ENCODE results near the gene PPHLN1. TPM values are rescaled to one million over a fixed set of nuclear protein-coding genes. Genes with fewer than 3 reads are reported as not detected.

Gene PPHLN1
- total RNA-seq, 4 donors from 2014 or later = 42.0 to 74.3 (median 48.9) TPM

- no peaks in the 10 kb centered on the region for H3K9me3 ChIP-seq
- no peak for DNase-seq (ENCODE audit: low spot score in 2 of 2)
- TF ChIP-seq, protein P1, sequence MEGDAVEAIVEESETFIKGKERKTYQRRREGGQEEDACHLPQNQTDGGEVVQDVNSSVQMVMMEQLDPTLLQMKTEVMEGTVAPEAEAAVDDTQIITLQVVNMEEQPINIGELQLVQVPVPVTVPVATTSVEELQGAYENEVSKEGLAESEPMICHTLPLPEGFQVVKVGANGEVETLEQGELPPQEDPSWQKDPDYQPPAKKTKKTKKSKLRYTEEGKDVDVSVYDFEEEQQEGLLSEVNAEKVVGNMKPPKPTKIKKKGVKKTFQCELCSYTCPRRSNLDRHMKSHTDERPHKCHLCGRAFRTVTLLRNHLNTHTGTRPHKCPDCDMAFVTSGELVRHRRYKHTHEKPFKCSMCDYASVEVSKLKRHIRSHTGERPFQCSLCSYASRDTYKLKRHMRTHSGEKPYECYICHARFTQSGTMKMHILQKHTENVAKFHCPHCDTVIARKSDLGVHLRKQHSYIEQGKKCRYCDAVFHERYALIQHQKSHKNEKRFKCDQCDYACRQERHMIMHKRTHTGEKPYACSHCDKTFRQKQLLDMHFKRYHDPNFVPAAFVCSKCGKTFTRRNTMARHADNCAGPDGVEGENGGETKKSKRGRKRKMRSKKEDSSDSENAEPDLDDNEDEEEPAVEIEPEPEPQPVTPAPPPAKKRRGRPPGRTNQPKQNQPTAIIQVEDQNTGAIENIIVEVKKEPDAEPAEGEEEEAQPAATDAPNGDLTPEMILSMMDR (IDR thresholded peaks at IDR 0.05) = no peak
- TF ChIP-seq POLR2AphosphoS5 (IDR thresholded peaks at IDR 0.05) = no peak
- TF ChIP-seq POLR2A (IDR thresholded peaks at IDR 0.05) = no peak
- no peak for TF ChIP-seq EP300 (IDR thresholded peaks at IDR 0.05)
- H3K27me3 ChIP-seq = no peaks in the 10 kb centered on the region
- H3K27ac ChIP-seq = no peak overlapping the region
- no peaks in the 10 kb centered on the region for H3K4me1 ChIP-seq
- H3K36me3 ChIP-seq = no peaks in the 10 kb centered on the region
- 94% methylated on average over 4 of the region's 4 CpGs for WGBS
- H3K4me3 ChIP-seq = no peak overlapping the region
Measured at GRCh38 chr12:42298887-42299286, 27.1 kb upstream of the PPHLN1 start.

DNA sequence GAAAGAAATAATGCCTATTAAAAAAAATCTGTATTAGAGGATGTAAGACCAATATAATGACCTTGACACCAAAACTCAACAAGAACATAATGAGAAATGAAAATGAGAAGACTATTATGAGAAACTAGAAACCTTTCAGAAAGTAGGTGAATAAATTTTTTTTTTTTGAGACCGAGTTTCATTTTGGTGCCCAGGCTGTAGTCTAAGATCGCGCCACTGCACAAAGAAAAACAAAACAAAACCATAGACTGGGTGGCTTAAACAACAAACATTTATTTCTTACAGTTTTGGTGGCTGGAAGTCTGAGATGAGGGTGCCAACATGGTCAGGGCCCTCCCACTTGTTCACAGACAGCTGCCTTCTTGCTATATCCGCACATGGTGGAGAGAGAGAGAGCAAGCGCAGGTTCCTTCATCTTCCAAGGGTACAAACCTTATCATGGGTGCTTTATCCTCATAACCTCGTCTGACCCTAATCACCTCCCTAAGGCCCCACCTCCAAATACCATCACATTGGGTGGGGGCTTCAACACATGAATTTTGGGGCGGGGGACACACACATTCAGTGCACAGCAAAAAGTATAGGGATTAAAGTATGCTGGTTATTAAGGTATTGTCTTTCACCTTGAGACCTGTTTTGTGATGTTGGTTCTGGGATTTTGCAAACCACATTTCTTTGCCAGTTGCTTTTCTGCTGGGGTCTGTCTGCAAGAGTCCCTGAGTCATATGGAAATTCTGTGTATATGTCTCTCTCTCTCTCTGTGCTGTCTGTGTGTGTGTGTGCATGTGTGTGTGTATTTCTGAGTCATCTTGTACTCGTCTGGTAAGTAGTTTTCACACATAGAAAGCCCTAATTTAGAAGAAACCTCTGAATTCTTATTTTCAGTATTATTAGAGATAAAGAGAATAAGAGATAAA lies 26.3 kb upstream of the PPHLN1 start:
- Histone ChIP-seq H3K36me3 (no peaks in the 10 kb centered on the region), H3K27me3 (no peaks in the 10 kb centered on the region), H3K4me1 (no peaks in the 10 kb centered on the region), H3K9me3 (no peaks in the 10 kb centered on the region), H3K27ac (no peak overlapping the region), H3K4me3 (no peak overlapping the region)
- DNase-seq (ENCODE audit: low spot score in 2 of 2) = no peak
- TF ChIP-seq POLR2A (IDR thresholded peaks at IDR 0.05) (no peak), POLR2AphosphoS5 (IDR thresholded peaks at IDR 0.05) (no peak), EP300 (IDR thresholded peaks at IDR 0.05) (no peak)
- TF ChIP-seq, protein P1 (IDR thresholded peaks at IDR 0.05) = no peak
- 79% methylated on average over 8 of the region's 8 CpGs for WGBS

DNA sequence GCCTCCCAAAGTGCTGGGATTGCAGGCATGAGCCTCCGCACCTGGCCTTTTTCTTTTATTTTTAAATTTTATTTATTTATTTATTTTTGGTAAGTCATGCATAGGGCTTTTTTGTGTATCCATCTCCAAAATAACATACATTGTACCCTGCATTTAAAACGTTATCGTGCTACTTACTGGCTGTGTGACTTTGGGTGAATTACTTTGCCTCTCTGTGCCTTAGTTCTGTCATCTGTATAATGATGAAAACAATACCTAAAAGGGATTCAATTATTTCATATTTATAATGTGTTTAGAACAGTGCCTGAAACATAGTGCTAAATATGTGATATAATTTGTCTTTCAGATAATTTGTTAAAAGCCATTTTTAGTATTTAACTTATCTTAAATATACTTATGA lies 19.7 kb upstream of the PPHLN1 start:
- H3K27me3 ChIP-seq = no peaks in the 10 kb centered on the region
- TF ChIP-seq POLR2AphosphoS5 (IDR thresholded peaks at IDR 0.05) (no peak), POLR2A (IDR thresholded peaks at IDR 0.05) (no peak), EP300 (IDR thresholded peaks at IDR 0.05) (no peak)
- TF ChIP-seq, protein P1 (IDR thresholded peaks at IDR 0.05) = no peak
- H3K36me3 ChIP-seq = peaks cover 9% of the 10 kb centered on the region
- DNase-seq (ENCODE audit: low spot score in 2 of 2) = no peak
- H3K4me3 ChIP-seq = no peak overlapping the region
- no peaks in the 10 kb centered on the region for H3K4me1 ChIP-seq
- 97% methylated on average over 3 of the region's 3 CpGs for WGBS
- H3K9me3 ChIP-seq = no peaks in the 10 kb centered on the region
- no peak overlapping the region for H3K27ac ChIP-seq

DNA sequence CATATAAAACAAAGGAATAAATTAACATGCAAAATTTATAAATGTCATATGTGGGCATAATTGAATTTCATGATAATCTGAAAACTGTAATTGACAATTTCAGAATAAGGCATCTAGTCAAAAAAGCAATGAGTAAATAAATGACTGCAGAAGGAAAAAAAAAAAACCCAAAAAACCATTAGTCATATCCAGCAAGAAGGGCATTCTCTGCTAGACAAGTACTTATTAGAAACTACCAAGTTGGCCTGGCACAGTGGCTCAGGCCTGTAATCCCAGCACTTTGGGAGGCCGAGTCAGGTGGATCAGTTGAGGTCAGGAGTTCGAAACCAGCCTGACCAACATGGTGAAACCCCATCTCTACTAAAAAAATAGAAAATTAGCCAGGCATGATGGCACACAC lies 17.6 kb upstream of the PPHLN1 start:
- Histone ChIP-seq H3K27me3 (no peaks in the 10 kb centered on the region), H3K36me3 (peaks cover 18% of the 10 kb centered on the region), H3K4me3 (no peak overlapping the region), H3K27ac (no peak overlapping the region), H3K9me3 (no peaks in the 10 kb centered on the region), H3K4me1 (no peaks in the 10 kb centered on the region)
- TF ChIP-seq POLR2A (IDR thresholded peaks at IDR 0.05) = no peak
- no peak for TF ChIP-seq POLR2AphosphoS5 (IDR thresholded peaks at IDR 0.05)
- no peak for TF ChIP-seq EP300 (IDR thresholded peaks at IDR 0.05)
- TF ChIP-seq, protein P1 (IDR thresholded peaks at IDR 0.05) = no peak
- no peak for DNase-seq (ENCODE audit: low spot score in 2 of 2)
- WGBS = 86% methylated on average over 2 of the region's 2 CpGs

DNA sequence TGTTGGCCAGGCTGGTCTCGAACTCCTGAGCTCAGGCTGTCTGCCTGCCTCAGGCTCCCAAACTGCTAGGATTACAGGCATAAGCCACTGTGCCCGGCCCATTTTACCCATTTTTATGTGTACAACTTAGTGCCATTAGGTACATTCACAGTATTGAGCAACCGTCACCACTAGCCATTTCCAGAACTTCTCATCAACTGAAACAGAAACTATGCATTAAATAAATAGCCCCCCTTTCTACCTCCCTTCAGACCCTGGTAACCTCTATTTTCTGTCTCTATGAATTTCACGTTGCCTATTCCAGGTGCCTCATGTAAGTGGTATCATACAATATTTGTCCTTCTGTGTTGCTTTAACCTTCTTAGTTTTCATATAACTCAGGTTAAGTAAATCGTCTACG lies 16.0 kb upstream of the PPHLN1 start:
- TF ChIP-seq, protein P1 (IDR thresholded peaks at IDR 0.05) = no peak
- TF ChIP-seq POLR2A (IDR thresholded peaks at IDR 0.05) (no peak), POLR2AphosphoS5 (IDR thresholded peaks at IDR 0.05) (no peak), EP300 (IDR thresholded peaks at IDR 0.05) (no peak)
- peaks cover 27% of the 10 kb centered on the region for H3K36me3 ChIP-seq
- H3K9me3 ChIP-seq = no peaks in the 10 kb centered on the region

More for the DNA sequence above, 16.0 kb upstream of the PPHLN1 start:
- no peak overlapping the region for H3K4me3 ChIP-seq
- WGBS = 81% methylated on average over 6 of the region's 6 CpGs
- H3K27ac ChIP-seq = no peak overlapping the region
- no peaks in the 10 kb centered on the region for H3K27me3 ChIP-seq
- DNase-seq (ENCODE audit: low spot score in 2 of 2) = no peak
- no peaks in the 10 kb centered on the region for H3K4me1 ChIP-seq
